GM12878 (cell line): Measurements from ENCODE around the gene RRAD.

Experiments used
- FOXM1 ChIP-seq: IDR thresholded peaks from 2 replicates; pipeline ENCODE4 v1.6.1; 2012; ENCODE audit warnings: low read depth, mild to moderate bottlenecking, inconsistent platforms, low read length, moderate library complexity
- NR2F1 ChIP-seq: fragments of 450-650 bp; conservative IDR thresholded peaks from 2 replicates; pipeline ENCODE4 v1.6.1; 2017; ENCODE audit warnings: mild to moderate bottlenecking
- TF ChIP-seq, protein P1 (sequence below): IDR thresholded peaks from 2 replicates; pipeline ENCODE4 v1.6.1; 2011; ENCODE audit warnings: borderline replicate concordance, low read depth, mild to moderate bottlenecking, moderate library complexity, mixed read lengths, low read length; ENCODE audit not compliant: insufficient read depth; ENCODE audit errors: extremely low read length
- TF ChIP-seq, protein P2 (sequence below), 3 experiments: IDR thresholded peaks in 2 of 3; conservative IDR thresholded peaks in 1 of 3; 2 replicates each; pipeline ENCODE4 v1.5.1; 2011; ENCODE audit warnings: low read depth in 3 of 3, low read length in 3 of 3, mild to moderate bottlenecking in 3 of 3, control low read depth in 2 of 3, moderate library complexity in 2 of 3, inconsistent platforms in 1 of 3, mixed read lengths in 1 of 3; ENCODE audit not compliant: control insufficient read depth in 2 of 3, insufficient read depth in 1 of 3; ENCODE audit errors: extremely low read depth in 1 of 3
- TF ChIP-seq, protein P3 (sequence below): fragments of 450-650 bp; formaldehyde crosslinking; IDR thresholded peaks from 2 replicates; pipeline ENCODE4 v1.4.0; 2020; ENCODE audit warnings: mild to moderate bottlenecking, moderate library complexity

DNA sequence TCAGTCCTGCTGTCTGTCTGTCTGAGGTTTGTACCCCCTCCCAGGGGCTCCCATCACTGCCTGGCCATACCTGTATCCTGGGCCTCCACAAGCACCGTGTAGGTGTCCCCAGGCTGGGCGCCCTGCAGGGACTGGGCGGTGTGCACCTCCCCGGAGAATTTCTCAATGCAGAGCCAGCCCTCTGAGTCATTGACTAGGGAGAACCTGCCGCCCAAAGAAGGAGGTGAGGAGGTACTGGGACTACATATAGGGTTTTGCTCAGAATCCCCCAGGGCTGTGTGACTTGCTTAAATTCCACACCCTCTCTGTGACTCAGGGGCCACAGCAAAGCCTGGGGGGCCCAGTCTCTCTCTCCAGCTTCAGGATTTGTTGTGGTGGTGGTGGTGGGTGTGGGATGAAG lies 14.2 kb downstream of the RRAD start:
- TF ChIP-seq, protein P1, sequence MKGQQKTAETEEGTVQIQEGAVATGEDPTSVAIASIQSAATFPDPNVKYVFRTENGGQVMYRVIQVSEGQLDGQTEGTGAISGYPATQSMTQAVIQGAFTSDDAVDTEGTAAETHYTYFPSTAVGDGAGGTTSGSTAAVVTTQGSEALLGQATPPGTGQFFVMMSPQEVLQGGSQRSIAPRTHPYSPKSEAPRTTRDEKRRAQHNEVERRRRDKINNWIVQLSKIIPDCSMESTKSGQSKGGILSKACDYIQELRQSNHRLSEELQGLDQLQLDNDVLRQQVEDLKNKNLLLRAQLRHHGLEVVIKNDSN: no peak
- TF ChIP-seq, protein P2, sequence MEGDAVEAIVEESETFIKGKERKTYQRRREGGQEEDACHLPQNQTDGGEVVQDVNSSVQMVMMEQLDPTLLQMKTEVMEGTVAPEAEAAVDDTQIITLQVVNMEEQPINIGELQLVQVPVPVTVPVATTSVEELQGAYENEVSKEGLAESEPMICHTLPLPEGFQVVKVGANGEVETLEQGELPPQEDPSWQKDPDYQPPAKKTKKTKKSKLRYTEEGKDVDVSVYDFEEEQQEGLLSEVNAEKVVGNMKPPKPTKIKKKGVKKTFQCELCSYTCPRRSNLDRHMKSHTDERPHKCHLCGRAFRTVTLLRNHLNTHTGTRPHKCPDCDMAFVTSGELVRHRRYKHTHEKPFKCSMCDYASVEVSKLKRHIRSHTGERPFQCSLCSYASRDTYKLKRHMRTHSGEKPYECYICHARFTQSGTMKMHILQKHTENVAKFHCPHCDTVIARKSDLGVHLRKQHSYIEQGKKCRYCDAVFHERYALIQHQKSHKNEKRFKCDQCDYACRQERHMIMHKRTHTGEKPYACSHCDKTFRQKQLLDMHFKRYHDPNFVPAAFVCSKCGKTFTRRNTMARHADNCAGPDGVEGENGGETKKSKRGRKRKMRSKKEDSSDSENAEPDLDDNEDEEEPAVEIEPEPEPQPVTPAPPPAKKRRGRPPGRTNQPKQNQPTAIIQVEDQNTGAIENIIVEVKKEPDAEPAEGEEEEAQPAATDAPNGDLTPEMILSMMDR (IDR thresholded peaks at IDR 0.05 in 2 of 3, conservative IDR thresholded peaks at IDR 0.05 in 1 of 3; ENCODE audit: control insufficient read depth in 2 of 3, extremely low read depth in 1 of 3, insufficient read depth in 1 of 3, low read depth in 3 of 3, low read length in 3 of 3): no peak
- TF ChIP-seq FOXM1 (no peak), NR2F1 (no peak)
- TF ChIP-seq, protein P3, sequence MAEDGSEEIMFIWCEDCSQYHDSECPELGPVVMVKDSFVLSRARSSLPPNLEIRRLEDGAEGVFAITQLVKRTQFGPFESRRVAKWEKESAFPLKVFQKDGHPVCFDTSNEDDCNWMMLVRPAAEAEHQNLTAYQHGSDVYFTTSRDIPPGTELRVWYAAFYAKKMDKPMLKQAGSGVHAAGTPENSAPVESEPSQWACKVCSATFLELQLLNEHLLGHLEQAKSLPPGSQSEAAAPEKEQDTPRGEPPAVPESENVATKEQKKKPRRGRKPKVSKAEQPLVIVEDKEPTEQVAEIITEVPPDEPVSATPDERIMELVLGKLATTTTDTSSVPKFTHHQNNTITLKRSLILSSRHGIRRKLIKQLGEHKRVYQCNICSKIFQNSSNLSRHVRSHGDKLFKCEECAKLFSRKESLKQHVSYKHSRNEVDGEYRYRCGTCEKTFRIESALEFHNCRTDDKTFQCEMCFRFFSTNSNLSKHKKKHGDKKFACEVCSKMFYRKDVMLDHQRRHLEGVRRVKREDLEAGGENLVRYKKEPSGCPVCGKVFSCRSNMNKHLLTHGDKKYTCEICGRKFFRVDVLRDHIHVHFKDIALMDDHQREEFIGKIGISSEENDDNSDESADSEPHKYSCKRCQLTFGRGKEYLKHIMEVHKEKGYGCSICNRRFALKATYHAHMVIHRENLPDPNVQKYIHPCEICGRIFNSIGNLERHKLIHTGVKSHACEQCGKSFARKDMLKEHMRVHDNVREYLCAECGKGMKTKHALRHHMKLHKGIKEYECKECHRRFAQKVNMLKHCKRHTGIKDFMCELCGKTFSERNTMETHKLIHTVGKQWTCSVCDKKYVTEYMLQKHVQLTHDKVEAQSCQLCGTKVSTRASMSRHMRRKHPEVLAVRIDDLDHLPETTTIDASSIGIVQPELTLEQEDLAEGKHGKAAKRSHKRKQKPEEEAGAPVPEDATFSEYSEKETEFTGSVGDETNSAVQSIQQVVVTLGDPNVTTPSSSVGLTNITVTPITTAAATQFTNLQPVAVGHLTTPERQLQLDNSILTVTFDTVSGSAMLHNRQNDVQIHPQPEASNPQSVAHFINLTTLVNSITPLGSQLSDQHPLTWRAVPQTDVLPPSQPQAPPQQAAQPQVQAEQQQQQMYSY (CRISPR knock-in tag): no peak
